ENCODE results near the gene GNAZ. TPM values are rescaled to one million over a fixed set of nuclear protein-coding genes. Genes with fewer than 3 reads are reported as not detected.

Gene GNAZ
- total RNA-seq, 1 donor from 2014 or later: 1.1 TPM

- peaks cover 32% of the 10 kb centered on the region for H3K27me3 Mint-ChIP-seq (ENCODE audit: low read depth, unreplicated experiment)
- no peak for TF ChIP-seq EZH2 (IDR thresholded peaks at IDR 0.05; ENCODE audit: insufficient read depth, low read length)
- TF ChIP-seq CTCF (IDR thresholded peaks at IDR 0.05; ENCODE audit: insufficient read depth, low read depth, low read length): no peak
- FAIRE-seq (no peak), DNase-seq (ENCODE audit: low read depth) (no peak)
- Histone ChIP-seq H3K27me3 (ENCODE audit: insufficient read depth, low read length) (no peaks in the 10 kb centered on the region), H4K20me1 (ENCODE audit: insufficient read depth, low read length) (no peaks in the 10 kb centered on the region), H3K36me3 (ENCODE audit: insufficient read depth, low read length) (no peaks in the 10 kb centered on the region), H2AFZ (ENCODE audit: low read depth, low read length) (no peak overlapping the region), H3K79me2 (ENCODE audit: insufficient read depth, low read length) (no peaks in the 10 kb centered on the region), H3K4me3 (ENCODE audit: insufficient read depth, low read depth, low read length) (no peak overlapping the region), H3K4me1 (ENCODE audit: insufficient read depth, low read length) (no peaks in the 10 kb centered on the region), H3K27ac (ENCODE audit: low read depth, low read length) (no peak overlapping the region), H3K9ac (ENCODE audit: low read length) (no peak overlapping the region), H3K4me2 (ENCODE audit: low read length) (no peak overlapping the region), H3K9me3 (ENCODE audit: insufficient read depth, low read depth, low read length) (no peaks in the 10 kb centered on the region)
- H3K4me1 Mint-ChIP-seq (ENCODE audit: low read depth, unreplicated experiment): peaks cover 2% of the 10 kb centered on the region
- no peak overlapping the region for H3K27ac Mint-ChIP-seq (ENCODE audit: unreplicated experiment)
- H3K9me3 Mint-ChIP-seq (ENCODE audit: unreplicated experiment): no peaks in the 10 kb centered on the region
- no peaks in the 10 kb centered on the region for H3K36me3 Mint-ChIP-seq (ENCODE audit: low read depth, unreplicated experiment)
- no peak overlapping the region for H3K4me3 Mint-ChIP-seq (ENCODE audit: unreplicated experiment)
Measured at GRCh38 chr22:23113847-23114720, 43.8 kb downstream of the GNAZ start.

- no peak overlapping the region for H3K9ac ChIP-seq (ENCODE audit: low read length)
- TF ChIP-seq CTCF (IDR thresholded peaks at IDR 0.05; ENCODE audit: insufficient read depth, low read depth, low read length) (no peak), EZH2 (IDR thresholded peaks at IDR 0.05; ENCODE audit: insufficient read depth, low read length) (no peak)
- no peak overlapping the region for H3K27ac Mint-ChIP-seq (ENCODE audit: unreplicated experiment)
- peaks cover 2% of the 10 kb centered on the region for H3K4me1 Mint-ChIP-seq (ENCODE audit: low read depth, unreplicated experiment)
- no peaks in the 10 kb centered on the region for H3K9me3 Mint-ChIP-seq (ENCODE audit: unreplicated experiment)
- no peaks in the 10 kb centered on the region for H4K20me1 ChIP-seq (ENCODE audit: insufficient read depth, low read length)
- no peak overlapping the region for H3K27ac ChIP-seq (ENCODE audit: low read depth, low read length)
- H3K79me2 ChIP-seq (ENCODE audit: insufficient read depth, low read length): no peaks in the 10 kb centered on the region
- H3K9me3 ChIP-seq (ENCODE audit: insufficient read depth, low read depth, low read length): no peaks in the 10 kb centered on the region
- DNase-seq (ENCODE audit: low read depth): no peak
- no peaks in the 10 kb centered on the region for H3K36me3 ChIP-seq (ENCODE audit: insufficient read depth, low read length)
- no peak for FAIRE-seq
- no peak overlapping the region for H3K4me3 Mint-ChIP-seq (ENCODE audit: unreplicated experiment)
- H3K27me3 ChIP-seq (ENCODE audit: insufficient read depth, low read length): no peaks in the 10 kb centered on the region
- no peak overlapping the region for H2AFZ ChIP-seq (ENCODE audit: low read depth, low read length)
- H3K27me3 Mint-ChIP-seq (ENCODE audit: low read depth, unreplicated experiment): peaks cover 32% of the 10 kb centered on the region
- no peaks in the 10 kb centered on the region for H3K4me1 ChIP-seq (ENCODE audit: insufficient read depth, low read length)
- no peak overlapping the region for H3K4me3 ChIP-seq (ENCODE audit: insufficient read depth, low read depth, low read length)
- H3K4me2 ChIP-seq (ENCODE audit: low read length): no peak overlapping the region
- H3K36me3 Mint-ChIP-seq (ENCODE audit: low read depth, unreplicated experiment): no peaks in the 10 kb centered on the region
Measured at GRCh38 chr22:23114721-23115020, 44.4 kb downstream of the GNAZ start.

GRCh38 chr22:23115369-23115768, 45.0 kb downstream of the GNAZ start:
- Histone ChIP-seq H4K20me1 (ENCODE audit: insufficient read depth, low read length) (no peaks in the 10 kb centered on the region), H3K4me3 (ENCODE audit: insufficient read depth, low read depth, low read length) (no peak overlapping the region), H3K9ac (ENCODE audit: low read length) (no peak overlapping the region), H3K9me3 (ENCODE audit: insufficient read depth, low read depth, low read length) (no peaks in the 10 kb centered on the region), H2AFZ (ENCODE audit: low read depth, low read length) (no peak overlapping the region), H3K27me3 (ENCODE audit: insufficient read depth, low read length) (no peaks in the 10 kb centered on the region), H3K4me2 (ENCODE audit: low read length) (no peak overlapping the region), H3K4me1 (ENCODE audit: insufficient read depth, low read length) (no peaks in the 10 kb centered on the region), H3K36me3 (ENCODE audit: insufficient read depth, low read length) (no peaks in the 10 kb centered on the region), H3K79me2 (ENCODE audit: insufficient read depth, low read length) (no peaks in the 10 kb centered on the region), H3K27ac (ENCODE audit: low read depth, low read length) (no peak overlapping the region)
- Mint-ChIP-seq H3K4me1 (ENCODE audit: low read depth, unreplicated experiment) (peaks cover 2% of the 10 kb centered on the region), H3K4me3 (ENCODE audit: unreplicated experiment) (no peak overlapping the region), H3K36me3 (ENCODE audit: low read depth, unreplicated experiment) (no peaks in the 10 kb centered on the region), H3K9me3 (ENCODE audit: unreplicated experiment) (no peaks in the 10 kb centered on the region), H3K27ac (ENCODE audit: unreplicated experiment) (no peak overlapping the region), H3K27me3 (ENCODE audit: low read depth, unreplicated experiment) (peaks cover 36% of the 10 kb centered on the region)
- DNase-seq (ENCODE audit: low read depth): no peak
- FAIRE-seq: no peak
- TF ChIP-seq EZH2 (IDR thresholded peaks at IDR 0.05; ENCODE audit: insufficient read depth, low read length): no peak
- no peak for TF ChIP-seq CTCF (IDR thresholded peaks at IDR 0.05; ENCODE audit: insufficient read depth, low read depth, low read length)

Data from astrocyte (in vitro differentiated cells and primary cell).